MV-4-11 (cell line): ENCODE measurements around the gene C22orf31.

Experiments used
- DNase-seq: peaks from one replicate; lab custom pipeline; 2025; lab: John Stamatoyannopoulos, UW

C22orf31 gene

GRCh38 chr22:29029202-29030000, 32.2 kb downstream of the C22orf31 start:
- DNase-seq = no peak

GRCh38 chr22:29028468-29028867, 33.2 kb downstream of the C22orf31 start:
- DNase-seq = peak; percentile 3

- DNase-seq = no peak
These were observed 35.1 kb downstream of the C22orf31 start for GRCh38 chr22:29026579-29026978.

GRCh38 chr22:29023172-29023796, 38.3 kb downstream of the C22orf31 start:
- DNase-seq = no peak

GRCh38 chr22:29022101-29022817, 39.4 kb downstream of the C22orf31 start:
- no peak for DNase-seq

GRCh38 chr22:29018293-29019189, 43.1 kb downstream of the C22orf31 start:
- DNase-seq = no peak

GRCh38 chr22:29016067-29016938, 45.3 kb downstream of the C22orf31 start:
- DNase-seq = no peak

GRCh38 chr22:29014773-29015172, 46.9 kb downstream of the C22orf31 start:
- no peak for DNase-seq

GRCh38 chr22:29014293-29014692, 47.3 kb downstream of the C22orf31 start:
- no peak for DNase-seq

- DNase-seq = peak; percentile 4
These were observed 48.7 kb downstream of the C22orf31 start for GRCh38 chr22:29012952-29013351.

GRCh38 chr22:29012101-29012433, 49.6 kb downstream of the C22orf31 start:
- no peak for DNase-seq

- no peak for DNase-seq
These were observed 50.2 kb downstream of the C22orf31 start for GRCh38 chr22:29011240-29012100.

GRCh38 chr22:29009148-29009547, 52.5 kb downstream of the C22orf31 start:
- DNase-seq = no peak
